Erythroblast (primary cell): ENCODE measurements around the gene EEF1G.

Experiments used
- GATA1 ChIP-seq: IDR thresholded peaks from 2 replicates; pipeline ENCODE4 v1.6.1; 2011; ENCODE audit warnings: low read depth, mild to moderate bottlenecking, control low read depth, low read length, moderate library complexity
- POLR2A ChIP-seq: IDR thresholded peaks from 2 replicates; pipeline ENCODE4 v1.6.1; 2011; ENCODE audit warnings: mild to moderate bottlenecking, low read length

GRCh38 chr11:62601122-62601371, 27.4 kb upstream of the EEF1G start:
- no peak for TF ChIP-seq GATA1
- TF ChIP-seq POLR2A = no peak
